ENCODE measurements around the gene NCAN.

The NCAN gene

GRCh38 chr19:19186742-19187141 is 25.0 kb upstream of the NCAN start:
- peaks cover 5 to 34% (median 13%) of the 10 kb centered on the region in 11 experiments; a peak in 18 of 22 replicates for H3K9me3 ChIP-seq (replicated peaks in 1 of 11)
- H3K27ac ChIP-seq: peak overlapping the region in 8 of 11 experiments; percentile 17 to 73 (median 58); a peak in 14 of 22 replicates
- H3K36me3 ChIP-seq: peaks cover 43 to 76% (median 61%) of the 10 kb centered on the region in 11 experiments
- peaks cover 0 to 52% (median 13%) of the 10 kb centered on the region in 11 experiments; a peak in 12 of 22 replicates for H4K20me1 ChIP-seq
- H3K4me3 ChIP-seq: peak overlapping the region in 4 of 10 experiments; percentile 26 to 52 (median 36); a peak in 6 of 20 replicates
- H3K4me2 ChIP-seq: peak overlapping the region in 9 of 11 experiments; percentile 17 to 80 (median 58); a peak in 16 of 22 replicates
- peaks cover 45 to 73% (median 60%) of the 10 kb centered on the region in 10 experiments for H3K4me1 ChIP-seq
- H3K9ac ChIP-seq: peak overlapping the region in 1 of 11 experiments; percentile 28; a peak in 1 of 22 replicates
- H3K27me3 ChIP-seq: no peaks in the 10 kb centered on the region
- no peak for TF ChIP-seq Cebpa-rat (IDR thresholded peaks at IDR 0.05)

- Histone ChIP-seq H3K36me3 (peaks cover 30 to 66% (median 40%) of the 10 kb centered on the region in 11 experiments), H3K4me2 (peak overlapping the region; percentile 81 to 99 (median 96)), H4K20me1 (peaks cover 0 to 29% (median 13%) of the 10 kb centered on the region in 11 experiments; a peak in 9 of 22 replicates), H3K4me1 (peaks cover 39 to 63% (median 48%) of the 10 kb centered on the region in 10 experiments), H3K27ac (peak overlapping the region; percentile 95 to 100 (median 99)), H3K27me3 (no peaks in the 10 kb centered on the region), H3K9me3 (replicated peaks in 1 of 11) (peaks cover 2 to 19% (median 5%) of the 10 kb centered on the region in 11 experiments; a peak in 18 of 22 replicates), H3K4me3 (peak overlapping the region; percentile 77 to 99 (median 90)), H3K9ac (peak overlapping the region; percentile 91 to 100 (median 99))
- no peak for TF ChIP-seq Cebpa-rat (IDR thresholded peaks at IDR 0.05)
Measured at GRCh38 chr19:19191768-19192077, 20.0 kb upstream of the NCAN start.

GRCh38 chr19:19192078-19192882 is 19.5 kb upstream of the NCAN start, which contains the start of the genes BORCS8 and RFXANK:
BORCS8 (minus strand) TSS chr19:19192152; CDS start chr19:19192117, 35 bp downstream.
RFXANK (plus strand) TSS chr19:19192258; CDS start chr19:19193947, 1,689 bp downstream.
- H3K4me1 ChIP-seq: peaks cover 39 to 61% (median 44%) of the 10 kb centered on the region in 10 experiments
- H3K27me3 ChIP-seq: no peaks in the 10 kb centered on the region
- peaks cover 0 to 34% (median 13%) of the 10 kb centered on the region in 11 experiments; a peak in 10 of 22 replicates for H4K20me1 ChIP-seq
- H3K36me3 ChIP-seq: peaks cover 30 to 66% (median 40%) of the 10 kb centered on the region in 11 experiments
- H3K4me2 ChIP-seq: peak within 1 kb of the TSS; percentile 82 to 99 (median 97)
- peak within 1 kb of the TSS; percentile 95 to 100 (median 99) for H3K27ac ChIP-seq
- H3K9ac ChIP-seq: peak within 1 kb of the TSS; percentile 91 to 100 (median 99)
- TF ChIP-seq Cebpa-rat (IDR thresholded peaks at IDR 0.05): no peak
- H3K9me3 ChIP-seq (replicated peaks in 1 of 11): peaks cover 0 to 14% (median 0%) of the 10 kb centered on the region in 11 experiments; a peak in 9 of 22 replicates
- H3K4me3 ChIP-seq: peak within 1 kb of the TSS; percentile 77 to 99 (median 90)

GRCh38 chr19:19192910-19193423 is 18.8 kb upstream of the NCAN start:
- H3K9me3 ChIP-seq (replicated peaks in 1 of 11): peaks cover 0 to 7% (median 0%) of the 10 kb centered on the region in 11 experiments; a peak in 5 of 22 replicates
- H3K27me3 ChIP-seq: no peaks in the 10 kb centered on the region
- peak overlapping the region; percentile 91 to 100 (median 99) for H3K9ac ChIP-seq
- peak overlapping the region; percentile 79 to 100 (median 97) for H3K27ac ChIP-seq
- H3K4me2 ChIP-seq: peak overlapping the region; percentile 75 to 98 (median 90)
- peak overlapping the region; percentile 77 to 99 (median 90) for H3K4me3 ChIP-seq
- no peak for TF ChIP-seq Cebpa-rat (IDR thresholded peaks at IDR 0.05)
- H3K4me1 ChIP-seq: peaks cover 38 to 54% (median 41%) of the 10 kb centered on the region in 10 experiments
- peaks cover 30 to 66% (median 40%) of the 10 kb centered on the region in 11 experiments for H3K36me3 ChIP-seq
- H4K20me1 ChIP-seq: peaks cover 0 to 36% (median 15%) of the 10 kb centered on the region in 11 experiments; a peak in 12 of 22 replicates

- H3K9ac ChIP-seq: peak overlapping the region; percentile 91 to 100 (median 99); a peak in 21 of 22 replicates
Measured at GRCh38 chr19:19193926-19194325, 17.8 kb upstream of the NCAN start.

GRCh38 chr19:19201697-19202630 is 9.8 kb upstream of the NCAN start:
- H3K27ac ChIP-seq: peak overlapping the region in 10 of 11 experiments; percentile 70 to 86 (median 82); a peak in 18 of 22 replicates

More at GRCh38 chr19:19193926-19194325, 17.8 kb upstream of the NCAN start:
- Histone ChIP-seq H3K4me3 (peak overlapping the region; percentile 77 to 99 (median 90); a peak in 19 of 20 replicates), H3K36me3 (peaks cover 31 to 66% (median 44%) of the 10 kb centered on the region in 11 experiments), H3K27ac (peak overlapping the region in 9 of 11 experiments; percentile 82 to 100 (median 97); a peak in 17 of 22 replicates), H3K9me3 (replicated peaks in 1 of 11) (no peaks in the 10 kb centered on the region), H3K27me3 (no peaks in the 10 kb centered on the region), H4K20me1 (peaks cover 0 to 43% (median 18%) of the 10 kb centered on the region in 11 experiments; a peak in 13 of 22 replicates), H3K4me1 (peaks cover 37 to 51% (median 39%) of the 10 kb centered on the region in 10 experiments), H3K4me2 (peak overlapping the region; percentile 75 to 98 (median 90))
- no peak for TF ChIP-seq Cebpa-rat (IDR thresholded peaks at IDR 0.05)

GRCh38 chr19:19202707-19203011 is 9.1 kb upstream of the NCAN start:
- TF ChIP-seq Cebpa-rat (IDR thresholded peaks at IDR 0.05): no peak
- peak overlapping the region; percentile 91 to 99 (median 96) for H3K4me2 ChIP-seq
- no peaks in the 10 kb centered on the region; a peak in 1 of 22 replicates for H3K9me3 ChIP-seq (replicated peaks in 1 of 11)
- peak overlapping the region; percentile 76 to 91 (median 85) for H3K9ac ChIP-seq
- peaks cover 10 to 30% (median 25%) of the 10 kb centered on the region in 10 experiments for H3K4me1 ChIP-seq
- peaks cover 24 to 49% (median 41%) of the 10 kb centered on the region in 11 experiments for H3K36me3 ChIP-seq
- peak overlapping the region; percentile 70 to 86 (median 74) for H3K4me3 ChIP-seq
- no peaks in the 10 kb centered on the region for H3K27me3 ChIP-seq
- peak overlapping the region; percentile 59 to 86 (median 82) for H3K27ac ChIP-seq
- H4K20me1 ChIP-seq: peaks cover 0 to 45% (median 18%) of the 10 kb centered on the region in 11 experiments; a peak in 11 of 22 replicates

More at GRCh38 chr19:19201697-19202630, 9.8 kb upstream of the NCAN start:
- Histone ChIP-seq H3K4me3 (peak overlapping the region; percentile 70 to 86 (median 74)), H3K36me3 (peaks cover 28 to 56% (median 48%) of the 10 kb centered on the region in 11 experiments), H3K4me2 (peak overlapping the region; percentile 91 to 99 (median 96)), H3K9me3 (replicated peaks in 1 of 11) (no peaks in the 10 kb centered on the region), H3K27me3 (no peaks in the 10 kb centered on the region), H4K20me1 (peaks cover 0 to 48% (median 18%) of the 10 kb centered on the region in 11 experiments; a peak in 12 of 22 replicates), H3K4me1 (peaks cover 10 to 28% (median 24%) of the 10 kb centered on the region in 10 experiments), H3K9ac (peak overlapping the region; percentile 76 to 91 (median 85))
- no peak for TF ChIP-seq Cebpa-rat (IDR thresholded peaks at IDR 0.05)
